Stimulated activated CD4-positive, alpha-beta T cell treated with anti-CD3 and anti-CD28 coated beads, TNF-alpha, amount 100 ng/mL, for 24 hours (primary cell): ENCODE data around the gene THBS3.
"Not testable (repeated sequence)": the region's sequence is repeated elsewhere in the genome, so short reads cannot be mapped to it uniquely, and the experiment has no call there.

Experiments used
- DNase-seq, 3 experiments: peaks; one replicate each; pipeline ENCODE4 v3.0.0-alpha.2; 2020; ENCODE audit warnings: low read depth in 3 of 3

Gene THBS3

DNA sequence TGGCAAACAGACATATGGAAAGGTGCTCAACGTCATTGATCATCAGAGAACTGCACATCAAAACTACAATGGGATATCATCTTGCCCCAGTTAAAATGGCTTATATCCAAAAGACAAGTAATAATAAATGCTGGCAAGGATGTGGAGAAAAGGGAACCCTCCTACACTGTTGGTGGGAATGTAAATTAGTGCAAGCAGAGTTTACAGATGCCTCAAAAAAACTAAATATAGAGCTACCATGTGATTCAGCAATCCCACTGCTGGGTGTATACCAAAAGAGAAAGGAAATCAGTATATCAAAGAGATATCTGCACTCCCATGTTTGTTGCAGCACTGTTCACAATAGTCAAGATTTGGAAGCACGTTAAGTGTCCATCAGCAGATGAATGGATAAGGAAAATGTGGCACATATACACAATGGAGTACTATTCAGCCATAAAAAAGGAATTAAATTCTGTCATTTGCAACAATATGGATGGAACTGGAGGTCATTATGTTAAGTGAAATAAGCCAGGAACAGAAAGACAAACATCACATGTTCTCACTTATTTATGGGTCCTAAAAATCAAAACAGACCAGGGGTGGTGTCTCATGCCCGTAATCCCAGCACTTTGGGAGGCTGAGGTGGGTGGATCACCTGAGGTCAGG is 51.6 kb downstream of the THBS3 start:
- not testable (repeated sequence) for DNase-seq
